Neural crest cell (in vitro differentiated cells): ENCODE measurements around the gene ARMH4. TPM values are rescaled to one million over a fixed set of nuclear protein-coding genes. Genes with fewer than 3 reads are reported as not detected.

ENCODE experiments used
- DNase-seq: peaks from one replicate; pipeline ENCODE4 v3.0.0; 2021; ENCODE audit warnings: low read depth, mixed read lengths, low spot score
- H3K27ac Mint-ChIP-seq: one replicate; pipeline ENCODE4 v1.8.0; 2021; ENCODE audit warnings: mild to moderate bottlenecking, mixed read lengths; ENCODE audit not compliant: unreplicated experiment
- H3K27me3 Mint-ChIP-seq: 2 replicates; pipeline ENCODE4 v1.8.0; 2021; ENCODE audit warnings: low read depth, mild to moderate bottlenecking, mixed read lengths
- H3K36me3 Mint-ChIP-seq: 2 replicates; pipeline ENCODE4 v1.8.0; 2021; ENCODE audit warnings: low read depth, mild to moderate bottlenecking, mixed read lengths
- H3K4me1 Mint-ChIP-seq: 2 replicates; pipeline ENCODE4 v1.8.0; 2021; ENCODE audit warnings: mixed read lengths
- H3K4me3 Mint-ChIP-seq: one replicate; pipeline ENCODE4 v1.8.0; 2021; ENCODE audit warnings: mild to moderate bottlenecking, mixed read lengths
- H3K9me3 Mint-ChIP-seq: 2 replicates; pipeline ENCODE4 v1.8.0; 2021; ENCODE audit warnings: mixed read lengths
- CTCF ChIP-seq: fragments of 200-600 bp; sonication (generic); conservative IDR thresholded peaks from 2 replicates; pipeline ENCODE4 v1.5.0; 2021; ENCODE audit warnings: antibody characterized with exemption, mild to moderate bottlenecking
- total RNA-seq: library from RNA; stranded (reverse); gene quantifications from 2 replicates; pipeline ENCODE4 v1.2.1, GENCODE V29; 2021

The ARMH4 gene
- total RNA-seq, 1 donor from 2014 or later: 36.2 TPM

- no peaks in the 10 kb centered on the region for H3K4me1 Mint-ChIP-seq
- peaks cover 6% of the 10 kb centered on the region for H3K36me3 Mint-ChIP-seq
- H3K9me3 Mint-ChIP-seq: no peaks in the 10 kb centered on the region
- H3K27ac Mint-ChIP-seq: no peak overlapping the region
- TF ChIP-seq CTCF: no peak
- no peaks in the 10 kb centered on the region for H3K27me3 Mint-ChIP-seq
- H3K4me3 Mint-ChIP-seq: no peak overlapping the region
- DNase-seq: no peak
Measured at GRCh38 chr14:58055497-58056010, 96.5 kb downstream of the ARMH4 start.

GRCh38 chr14:58054100-58054499, 97.9 kb downstream of the ARMH4 start:
- DNase-seq: no peak
- no peaks in the 10 kb centered on the region for H3K27me3 Mint-ChIP-seq
- H3K27ac Mint-ChIP-seq: no peak overlapping the region
- H3K4me3 Mint-ChIP-seq: no peak overlapping the region
- no peak for TF ChIP-seq CTCF
- H3K36me3 Mint-ChIP-seq: peaks cover 6% of the 10 kb centered on the region
- H3K9me3 Mint-ChIP-seq: no peaks in the 10 kb centered on the region
- no peaks in the 10 kb centered on the region for H3K4me1 Mint-ChIP-seq

- H3K4me1 Mint-ChIP-seq: no peaks in the 10 kb centered on the region
- no peak overlapping the region for H3K27ac Mint-ChIP-seq
- no peak overlapping the region for H3K4me3 Mint-ChIP-seq
- no peak for TF ChIP-seq CTCF
- no peak for DNase-seq
- no peaks in the 10 kb centered on the region for H3K27me3 Mint-ChIP-seq
- H3K9me3 Mint-ChIP-seq: no peaks in the 10 kb centered on the region
- H3K36me3 Mint-ChIP-seq: peaks cover 6% of the 10 kb centered on the region
Measured at GRCh38 chr14:58048219-58048618, 103.8 kb downstream of the ARMH4 start.

GRCh38 chr14:58027904-58028303, 124.1 kb downstream of the ARMH4 start:
- no peak overlapping the region for H3K27ac Mint-ChIP-seq
- H3K4me1 Mint-ChIP-seq: no peaks in the 10 kb centered on the region
- no peaks in the 10 kb centered on the region for H3K36me3 Mint-ChIP-seq
- no peak for TF ChIP-seq CTCF
- DNase-seq: no peak
- H3K9me3 Mint-ChIP-seq: no peaks in the 10 kb centered on the region
- H3K4me3 Mint-ChIP-seq: no peak overlapping the region
- H3K27me3 Mint-ChIP-seq: no peaks in the 10 kb centered on the region

- no peak for DNase-seq
- TF ChIP-seq CTCF: no peak
- Mint-ChIP-seq H3K4me3 (no peak overlapping the region), H3K27me3 (no peaks in the 10 kb centered on the region), H3K9me3 (no peaks in the 10 kb centered on the region), H3K27ac (no peak overlapping the region), H3K4me1 (no peaks in the 10 kb centered on the region), H3K36me3 (no peaks in the 10 kb centered on the region)
Measured at GRCh38 chr14:58026967-58027366, 125.0 kb downstream of the ARMH4 start.

GRCh38 chr14:58026219-58026618, 125.8 kb downstream of the ARMH4 start:
- H3K4me3 Mint-ChIP-seq: no peak overlapping the region
- H3K36me3 Mint-ChIP-seq: no peaks in the 10 kb centered on the region
- no peak for TF ChIP-seq CTCF
- H3K27me3 Mint-ChIP-seq: no peaks in the 10 kb centered on the region
- no peak overlapping the region for H3K27ac Mint-ChIP-seq
- DNase-seq: no peak
- no peaks in the 10 kb centered on the region for H3K9me3 Mint-ChIP-seq
- H3K4me1 Mint-ChIP-seq: no peaks in the 10 kb centered on the region
